GM21576 (cell line): Measurements from ENCODE around the gene UTP11.

ENCODE experiments used
- ATAC-seq: cut with Tn5 transposase; IDR thresholded peaks from one replicate; pipeline ENCODE4 v1.9.1; 2021; ENCODE audit warnings: mild to moderate bottlenecking, moderate library complexity; ENCODE audit not compliant: unreplicated experiment

The UTP11 gene

GRCh38 chr1:38045401-38046332, 33.1 kb downstream of the UTP11 start:
- no peak for ATAC-seq

GRCh38 chr1:38046333-38046883, 33.9 kb downstream of the UTP11 start, which contains the start of gene POU3F1:
Gene POU3F1 (minus strand): TSS chr1:38046793. CDS start chr1:38046743, 50 bp downstream.
- ATAC-seq: peak; percentile 3

- peak; percentile 47 for ATAC-seq
Measured at GRCh38 chr1:38046884-38047602, 34.5 kb downstream of the UTP11 start.

- ATAC-seq: no peak
Measured at GRCh38 chr1:38047603-38048141, 35.1 kb downstream of the UTP11 start.

GRCh38 chr1:38050397-38051078, 38.0 kb downstream of the UTP11 start:
- ATAC-seq: no peak

GRCh38 chr1:38051079-38051543, 38.6 kb downstream of the UTP11 start:
- no peak for ATAC-seq

GRCh38 chr1:38052750-38053415, 40.3 kb downstream of the UTP11 start:
- no peak for ATAC-seq

GRCh38 chr1:38053416-38054091, 41.0 kb downstream of the UTP11 start:
- ATAC-seq: no peak

GRCh38 chr1:38055398-38055797, 42.9 kb downstream of the UTP11 start:
- ATAC-seq: no peak

- ATAC-seq: no peak
Measured at GRCh38 chr1:38055965-38056364, 43.4 kb downstream of the UTP11 start.

GRCh38 chr1:38059635-38060250, 47.2 kb downstream of the UTP11 start:
- ATAC-seq: no peak

GRCh38 chr1:38060498-38060897, 48.0 kb downstream of the UTP11 start:
- no peak for ATAC-seq

- ATAC-seq: no peak
Measured at GRCh38 chr1:38061290-38061689, 48.8 kb downstream of the UTP11 start.

- peak; percentile 53 for ATAC-seq
Measured at GRCh38 chr1:38061883-38062328, 49.4 kb downstream of the UTP11 start.

- no peak for ATAC-seq
Measured at GRCh38 chr1:38062361-38063288, 50.1 kb downstream of the UTP11 start.

GRCh38 chr1:38063616-38064015, 51.1 kb downstream of the UTP11 start:
- ATAC-seq: no peak

- no peak for ATAC-seq
Measured at GRCh38 chr1:38064197-38064903, 51.8 kb downstream of the UTP11 start.
